DND-41 (cell line): ENCODE measurements around the gene RBMS1.

Experiments
- ATAC-seq: fragments of 200-7000 bp; cut with Tn5 transposase; 3 replicates; pipeline ENCODE4 v1.9.1; 2021; ENCODE audit warnings: low read depth; ENCODE audit not compliant: insufficient read depth
- DNase-seq: peaks from one replicate; pipeline ENCODE4 v3.0.0-alpha.2; 2020
- H2AFZ ChIP-seq: 2 replicates; pipeline ENCODE4 v1.6.0; 2012; ENCODE audit warnings: low read depth, low read length
- H3K27ac ChIP-seq: 2 replicates; pipeline ENCODE4 v1.5.1; 2012; ENCODE audit warnings: low read length, inconsistent platforms
- H3K27me3 ChIP-seq: fragments of 200-600 bp; sonication (generic); 2 replicates; pipeline ENCODE4 v1.6.0; 2012; ENCODE audit warnings: low read length, mild to moderate bottlenecking, inconsistent platforms; ENCODE audit not compliant: insufficient read depth, poor library complexity
- H3K36me3 ChIP-seq: 2 replicates; pipeline ENCODE4 v1.5.1; 2012; ENCODE audit warnings: low read length, inconsistent platforms; ENCODE audit not compliant: insufficient read depth
- H3K4me1 ChIP-seq: 2 replicates; pipeline ENCODE4 v1.5.1; 2012; ENCODE audit warnings: mild to moderate bottlenecking, low read length; ENCODE audit not compliant: insufficient read depth
- H3K4me2 ChIP-seq: 2 replicates; pipeline ENCODE4 v1.6.0; 2012; ENCODE audit warnings: mild to moderate bottlenecking, moderate library complexity, low read length, inconsistent platforms; ENCODE audit not compliant: insufficient read depth
- H3K4me3 ChIP-seq, 2 experiments: fragments of 200-600 bp in 1 of 2; shearing (Covaris generic) in 1 of 2; 2 replicates each; pipeline ENCODE4 v1.5.1; 2012 to 2016; ENCODE audit warnings: inconsistent platforms in 2 of 2, low read length in 2 of 2, mild to moderate bottlenecking in 2 of 2, low read depth in 1 of 2, moderate library complexity in 1 of 2
- H3K79me2 ChIP-seq: 2 replicates; pipeline ENCODE4 v1.6.0; 2012; ENCODE audit warnings: low read length, inconsistent platforms; ENCODE audit not compliant: insufficient read depth
- H3K9ac ChIP-seq: 2 replicates; pipeline ENCODE4 v1.6.0; 2012; ENCODE audit warnings: low read depth, mild to moderate bottlenecking, inconsistent platforms, low read length, moderate library complexity
- H3K9me3 ChIP-seq: 2 replicates; pipeline ENCODE4 v1.5.1; 2012; ENCODE audit warnings: low read length, moderate library complexity, mild to moderate bottlenecking, inconsistent platforms; ENCODE audit not compliant: insufficient read depth, severe bottlenecking
- H4K20me1 ChIP-seq: 2 replicates; pipeline ENCODE4 v1.6.0; 2012; ENCODE audit warnings: low read length; ENCODE audit not compliant: insufficient read depth
- CTCF ChIP-seq: IDR thresholded peaks from 2 replicates; pipeline ENCODE4 v1.5.1; 2012; ENCODE audit warnings: borderline replicate concordance, low read length, moderate library complexity, mild to moderate bottlenecking; ENCODE audit not compliant: poor library complexity, severe bottlenecking; ENCODE audit errors: extremely low read depth
- EZH2 ChIP-seq: IDR thresholded peaks from 3 replicates; pipeline ENCODE4 v1.6.1; 2012; ENCODE audit warnings: borderline replicate concordance, low read depth, mild to moderate bottlenecking, moderate library complexity, low read length, inconsistent platforms; ENCODE audit not compliant: severe bottlenecking

Gene RBMS1

GRCh38 chr2:160257041-160257742 is 236.4 kb downstream of the RBMS1 start:
- no peak overlapping the region for H3K4me3 ChIP-seq
- no peaks in the 10 kb centered on the region for H3K9me3 ChIP-seq
- no peak overlapping the region for H3K9ac ChIP-seq
- DNase-seq (no peak), ATAC-seq (no peak)
- no peak overlapping the region for H2AFZ ChIP-seq
- no peaks in the 10 kb centered on the region for H3K36me3 ChIP-seq
- H3K4me2 ChIP-seq = no peak overlapping the region
- no peak overlapping the region for H3K27ac ChIP-seq
- H3K4me1 ChIP-seq = no peaks in the 10 kb centered on the region
- no peaks in the 10 kb centered on the region for H3K79me2 ChIP-seq
- no peaks in the 10 kb centered on the region for H4K20me1 ChIP-seq
- TF ChIP-seq EZH2 = no peak
- TF ChIP-seq CTCF = no peak
- no peaks in the 10 kb centered on the region for H3K27me3 ChIP-seq

GRCh38 chr2:160256507-160256906 is 237.1 kb downstream of the RBMS1 start:
- DNase-seq = no peak
- TF ChIP-seq CTCF (no peak), EZH2 (no peak)

GRCh38 chr2:160255408-160255807 is 238.2 kb downstream of the RBMS1 start:
- TF ChIP-seq EZH2 = no peak
- TF ChIP-seq CTCF = no peak
- DNase-seq (no peak), ATAC-seq (no peak)
- Histone ChIP-seq H3K4me2 (no peak overlapping the region), H3K27ac (no peak overlapping the region), H3K79me2 (no peaks in the 10 kb centered on the region), H3K36me3 (no peaks in the 10 kb centered on the region), H3K4me3 (no peak overlapping the region), H3K27me3 (no peaks in the 10 kb centered on the region), H3K4me1 (no peaks in the 10 kb centered on the region), H2AFZ (no peak overlapping the region), H3K9me3 (no peaks in the 10 kb centered on the region), H4K20me1 (no peaks in the 10 kb centered on the region), H3K9ac (no peak overlapping the region)

More at GRCh38 chr2:160256507-160256906, 237.1 kb downstream of the RBMS1 start:
- Histone ChIP-seq H3K27me3 (no peaks in the 10 kb centered on the region), H3K27ac (no peak overlapping the region), H2AFZ (no peak overlapping the region), H3K79me2 (no peaks in the 10 kb centered on the region), H3K4me3 (no peak overlapping the region), H3K9ac (no peak overlapping the region), H3K36me3 (no peaks in the 10 kb centered on the region), H3K9me3 (no peaks in the 10 kb centered on the region), H3K4me1 (no peaks in the 10 kb centered on the region), H3K4me2 (no peak overlapping the region), H4K20me1 (no peaks in the 10 kb centered on the region)
- ATAC-seq = no peak
